ENCODE results near the gene RFX2. TPM values are rescaled to one million over a fixed set of nuclear protein-coding genes. Genes with fewer than 3 reads are reported as not detected.
"Not testable (repeated sequence)": the region's sequence is repeated elsewhere in the genome, so short reads cannot be mapped to it uniquely, and the experiment has no call there.

Gene RFX2
- total RNA-seq, 2 donors from 2014 or later: 21.7 to 30.3 TPM

GRCh38 chr19:6032827-6033226 is 77.5 kb downstream of the RFX2 start:
- H3K27me3 ChIP-seq (replicated peaks; ENCODE audit: insufficient read depth): no peaks in the 10 kb centered on the region
- ATAC-seq (ENCODE audit: insufficient number of reproducible peaks, low FRiP score, low read depth) (no peak), DNase-seq (ENCODE audit: low spot score) (no peak)
- no peaks in the 10 kb centered on the region for H3K9me3 ChIP-seq
- H3K4me3 ChIP-seq: no peak overlapping the region
- H3K4me1 ChIP-seq (ENCODE audit: control insufficient read depth in 1 of 2, low read depth in 2 of 2): no peaks in the 10 kb centered on the region
- no peak overlapping the region for H3K27ac ChIP-seq
- no peaks in the 10 kb centered on the region for H3K36me3 ChIP-seq
- no peak for TF ChIP-seq CTCF (IDR thresholded peaks at IDR 0.05)

- H3K4me3 ChIP-seq: no peak overlapping the region
- no peaks in the 10 kb centered on the region for H3K27me3 ChIP-seq (replicated peaks; ENCODE audit: insufficient read depth)
- no peak for DNase-seq (ENCODE audit: low spot score)
- no peak for ATAC-seq (ENCODE audit: insufficient number of reproducible peaks, low FRiP score, low read depth)
- no peaks in the 10 kb centered on the region for H3K4me1 ChIP-seq (ENCODE audit: control insufficient read depth in 1 of 2, low read depth in 2 of 2)
- H3K36me3 ChIP-seq: peaks cover under 1% of the 10 kb centered on the region
- H3K27ac ChIP-seq: no peak overlapping the region
- no peaks in the 10 kb centered on the region for H3K9me3 ChIP-seq
- no peak for TF ChIP-seq CTCF (IDR thresholded peaks at IDR 0.05)
Observed at GRCh38 chr19:6032381-6032780, 77.9 kb downstream of the RFX2 start.

GRCh38 chr19:6030214-6030507 is 80.1 kb downstream of the RFX2 start:
- H3K27ac ChIP-seq: no peak overlapping the region
- H3K4me3 ChIP-seq: no peak overlapping the region
- no peak for TF ChIP-seq CTCF (IDR thresholded peaks at IDR 0.05)
- H3K9me3 ChIP-seq: no peaks in the 10 kb centered on the region
- H3K27me3 ChIP-seq (replicated peaks; ENCODE audit: insufficient read depth): no peaks in the 10 kb centered on the region
- ATAC-seq (ENCODE audit: insufficient number of reproducible peaks, low FRiP score, low read depth): no peak
- H3K4me1 ChIP-seq (ENCODE audit: control insufficient read depth in 1 of 2, low read depth in 2 of 2): no peaks in the 10 kb centered on the region
- DNase-seq (ENCODE audit: low spot score): no peak
- peaks cover 10% of the 10 kb centered on the region for H3K36me3 ChIP-seq

- DNase-seq (ENCODE audit: low spot score) (no peak), ATAC-seq (ENCODE audit: insufficient number of reproducible peaks, low FRiP score, low read depth) (no peak)
- H3K4me3 ChIP-seq: no peak overlapping the region
- H3K36me3 ChIP-seq: peaks cover 10% of the 10 kb centered on the region
- no peaks in the 10 kb centered on the region for H3K27me3 ChIP-seq (replicated peaks; ENCODE audit: insufficient read depth)
- H3K4me1 ChIP-seq (ENCODE audit: control insufficient read depth in 1 of 2, low read depth in 2 of 2): peaks cover 0 to 9% of the 10 kb centered on the region in 2 donors
- TF ChIP-seq CTCF (IDR thresholded peaks at IDR 0.05): no peak
- H3K27ac ChIP-seq: no peak overlapping the region
- H3K9me3 ChIP-seq: no peaks in the 10 kb centered on the region
Observed at GRCh38 chr19:6026390-6027227, 83.7 kb downstream of the RFX2 start.

- H3K9me3 ChIP-seq; H3K27me3 ChIP-seq (replicated peaks; ENCODE audit: insufficient read depth); H3K4me3 ChIP-seq; H3K27ac ChIP-seq; H3K4me1 ChIP-seq (ENCODE audit: control insufficient read depth in 1 of 2, low read depth in 2 of 2); DNase-seq (ENCODE audit: low spot score); ATAC-seq (ENCODE audit: insufficient number of reproducible peaks, low FRiP score, low read depth): not testable (repeated sequence)
- H3K36me3 ChIP-seq: peaks cover 16% of the 10 kb centered on the region
Observed at GRCh38 chr19:6024756-6025155, 85.5 kb downstream of the RFX2 start.

- peaks cover 16% of the 10 kb centered on the region for H3K36me3 ChIP-seq
- TF ChIP-seq CTCF (IDR thresholded peaks at IDR 0.05): no peak
- no peaks in the 10 kb centered on the region for H3K9me3 ChIP-seq
- H3K4me3 ChIP-seq: no peak overlapping the region
- DNase-seq (ENCODE audit: low spot score) (no peak), ATAC-seq (ENCODE audit: insufficient number of reproducible peaks, low FRiP score, low read depth) (no peak)
- no peaks in the 10 kb centered on the region for H3K27me3 ChIP-seq (replicated peaks; ENCODE audit: insufficient read depth)
- peak overlapping the region; percentile 42 to 44 for H3K27ac ChIP-seq
- peaks cover 0 to 9% of the 10 kb centered on the region in 2 donors for H3K4me1 ChIP-seq (ENCODE audit: control insufficient read depth in 1 of 2, low read depth in 2 of 2)
Observed at GRCh38 chr19:6023936-6024335, 86.4 kb downstream of the RFX2 start.

Data from thoracic aorta (tissue), 2 donors.